Right lobe of liver (tissue), 4 donors: Measurements from ENCODE around the gene AAGAB.

Experiments used
- CTCF ChIP-seq, 4 donors: fragments of 200-600 bp in 3 of 4; fragments of 450-650 bp in 1 of 4; IDR thresholded peaks; one replicate each; pipeline versions ENCODE4 v1.5.1 to v1.8.0; 2016 to 2022; ENCODE audit warnings: antibody characterized with exemption in 4 of 4, mild to moderate bottlenecking in 2 of 4
- POLR2A ChIP-seq: fragments of 450-650 bp; IDR thresholded peaks from one replicate; pipeline ENCODE4 v1.6.1; 2017; ENCODE audit warnings: antibody characterized with exemption, mild to moderate bottlenecking
- donor health status: DM: no; HTN: no; CAD: no.
- donor health status: DM: no; HTN: no; CAD: no.
- donor health status: DM: no; HTN: yes; CAD: no.

GRCh38 chr15:67161881-67162280 lies 92.6 kb downstream of the AAGAB start:
- TF ChIP-seq CTCF (IDR thresholded peaks at IDR 0.05) (no peak), POLR2A (no peak)
